BJ (cell line): ENCODE results near the gene ZKSCAN4. TPM values are rescaled to one million over a fixed set of nuclear protein-coding genes. Genes with fewer than 3 reads are reported as not detected.

ENCODE experiments used
- CTCF ChIA-PET: fragments of 350-600 bp; formaldehyde crosslinking; extraction: SDS; loops from one replicate; lab custom pipeline; 2021; ENCODE audit warnings: antibody characterized with exemption, inconsistent platforms; lab: Yijun Ruan, JAX
- POLR2A ChIA-PET: fragments of 300-600 bp; sonication (Branson Sonifier 250); formaldehyde crosslinking; extraction: SDS; loops from one replicate; lab custom pipeline; 2021; ENCODE audit warnings: antibody characterized with exemption; lab: Charles Lee
- DNase-seq: peaks from one replicate; pipeline ENCODE4 v3.0.0-alpha.2; 2011; ENCODE audit warnings: low read depth
- H3K27me3 ChIP-seq: 2 replicates; pipeline ENCODE4 v1.6.0; 2011; ENCODE audit warnings: low read length; ENCODE audit not compliant: control insufficient read depth, insufficient read depth
- H3K36me3 ChIP-seq: 2 replicates; pipeline ENCODE4 v1.5.1; 2011; ENCODE audit warnings: low read length; ENCODE audit not compliant: control insufficient read depth, insufficient read depth
- H3K4me3 ChIP-seq: 2 replicates; pipeline ENCODE4 v1.5.1; 2011; ENCODE audit warnings: low read depth, mild to moderate bottlenecking, control low read depth, low read length
- polyA minus RNA-seq: library from RNA; depleted of rRNA, polyadenylated mRNA; stranded (reverse); fragments of >200 nt; gene quantifications from 2 replicates; pipeline ENCODE4 v1.2.3, GENCODE V29; 2011; rRNA and poly(A)+ RNA removed
- polyA plus RNA-seq: library from polyadenylated mRNA; depleted of rRNA; stranded (reverse); fragments of >200 nt; gene quantifications from 2 replicates; pipeline ENCODE4 v1.2.3, GENCODE V29; 2011; rRNA removed
- TF ChIP-seq, protein P1 (sequence below): IDR thresholded peaks from 2 replicates; pipeline ENCODE4 v1.5.1; 2011; ENCODE audit warnings: low read depth, mild to moderate bottlenecking, control low read depth, inconsistent platforms, low read length, moderate library complexity; ENCODE audit not compliant: insufficient read depth

The ZKSCAN4 gene
- 3.0 and 3.3 TPM in 2 replicates for polyA plus RNA-seq
- 1.8 and 4.1 TPM in 2 replicates for polyA minus RNA-seq

DNA sequence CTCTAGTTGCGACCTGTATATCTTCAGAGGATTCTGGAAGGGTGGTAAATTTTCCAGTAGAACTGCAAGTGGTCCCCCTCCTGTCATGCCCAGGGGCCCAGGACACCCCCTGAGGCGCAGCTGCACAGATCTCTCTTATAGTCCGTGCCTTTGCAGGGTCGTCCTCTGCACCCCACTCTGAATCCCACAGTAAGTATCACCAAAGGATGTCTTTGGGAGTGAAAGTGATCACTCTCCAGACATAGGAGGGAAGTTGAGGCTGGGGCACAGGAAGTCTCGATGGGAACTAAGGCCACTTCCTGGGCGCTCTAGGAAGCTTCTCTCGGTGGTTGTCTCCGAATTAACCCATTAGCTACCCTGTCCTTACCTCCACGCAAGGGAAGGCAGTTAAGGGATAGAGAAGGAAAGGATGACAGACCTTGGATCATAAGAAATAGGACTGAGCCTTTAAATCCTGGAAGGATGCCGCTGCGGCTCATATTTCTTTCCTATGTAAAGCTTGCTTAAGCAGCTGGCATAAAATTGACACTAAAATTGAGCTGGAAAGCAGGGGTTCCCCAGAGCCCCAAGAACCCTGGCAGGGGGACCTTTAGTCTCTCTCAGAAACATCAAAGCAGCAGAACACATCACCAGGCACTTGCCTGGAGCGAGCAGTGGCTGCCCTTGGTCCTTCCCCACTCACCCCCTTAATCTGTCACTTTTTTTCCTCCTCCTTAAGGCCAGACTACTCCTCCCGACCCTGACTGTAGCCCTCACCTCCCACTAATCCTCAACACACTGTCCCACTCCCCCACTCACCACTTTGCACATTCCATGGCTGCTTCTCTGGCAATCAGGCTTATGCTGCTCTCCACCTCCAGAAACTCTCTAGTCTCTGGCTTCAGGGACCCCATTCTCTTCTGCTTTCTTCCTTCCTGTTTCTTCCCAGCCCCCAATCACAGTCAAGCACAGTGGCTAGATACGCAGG lies at the start of gene ZKSCAN4:
TSS of gene ZKSCAN4 (minus strand) at position 261 of the 967 bp plus-strand sequence. CDS start 289 bp downstream, outside the sequence.
- ChIA-PET CTCF (interaction anchor here (0.9 to 1.4 kb wide), 3 partner anchors 13 to 104 kb away, joined by 3 to 4 read pairs (median 3); partner anchors contain the start of gene ZSCAN26), POLR2A (interaction anchor here (1.2 kb wide), 1 partner anchor 15 kb away, joined by 7 read pairs; the partner anchor contains the start of gene ZSCAN26)

DNA sequence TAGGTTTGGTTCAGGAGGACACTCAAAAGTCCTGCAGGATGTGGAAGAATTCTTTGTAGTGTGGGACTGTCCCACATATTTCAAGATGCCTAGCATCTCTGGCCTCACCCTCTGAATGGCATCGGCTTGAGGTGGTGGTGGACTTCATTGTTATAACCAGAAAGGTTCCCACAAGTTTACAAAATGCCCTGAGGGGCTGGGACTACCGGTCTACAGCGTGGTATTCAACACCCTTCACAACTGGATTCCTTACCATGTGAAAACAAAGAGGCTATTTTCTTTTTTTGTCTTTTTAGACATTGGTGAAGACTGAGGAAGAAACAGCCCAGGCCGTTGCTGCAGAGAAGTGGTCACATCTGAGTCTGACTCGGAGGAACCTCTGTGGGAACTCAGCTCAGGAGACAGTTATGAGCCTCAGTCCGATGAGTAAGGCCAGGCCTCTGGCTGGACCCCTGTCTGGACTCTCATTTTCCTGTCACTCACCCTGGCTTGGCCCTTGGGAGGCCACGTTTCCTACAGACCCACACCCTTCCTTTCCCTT lies 44.5 kb upstream of the ZKSCAN4 start:
- H3K36me3 ChIP-seq, result 0 out of 2 replicates have a peak, but pooled peaks cover 1% of the 10 kb centered on the region
- POLR2A ChIA-PET, result no interaction called here

More for the DNA sequence above, at the start of gene ZKSCAN4:
- Histone ChIP-seq H3K36me3 (no peaks in the 10 kb centered on the region), H3K27me3 (no peaks in the 10 kb centered on the region), H3K4me3 (peak within 1 kb of the TSS; percentile 87)
- no peak for DNase-seq
- TF ChIP-seq, protein P1, sequence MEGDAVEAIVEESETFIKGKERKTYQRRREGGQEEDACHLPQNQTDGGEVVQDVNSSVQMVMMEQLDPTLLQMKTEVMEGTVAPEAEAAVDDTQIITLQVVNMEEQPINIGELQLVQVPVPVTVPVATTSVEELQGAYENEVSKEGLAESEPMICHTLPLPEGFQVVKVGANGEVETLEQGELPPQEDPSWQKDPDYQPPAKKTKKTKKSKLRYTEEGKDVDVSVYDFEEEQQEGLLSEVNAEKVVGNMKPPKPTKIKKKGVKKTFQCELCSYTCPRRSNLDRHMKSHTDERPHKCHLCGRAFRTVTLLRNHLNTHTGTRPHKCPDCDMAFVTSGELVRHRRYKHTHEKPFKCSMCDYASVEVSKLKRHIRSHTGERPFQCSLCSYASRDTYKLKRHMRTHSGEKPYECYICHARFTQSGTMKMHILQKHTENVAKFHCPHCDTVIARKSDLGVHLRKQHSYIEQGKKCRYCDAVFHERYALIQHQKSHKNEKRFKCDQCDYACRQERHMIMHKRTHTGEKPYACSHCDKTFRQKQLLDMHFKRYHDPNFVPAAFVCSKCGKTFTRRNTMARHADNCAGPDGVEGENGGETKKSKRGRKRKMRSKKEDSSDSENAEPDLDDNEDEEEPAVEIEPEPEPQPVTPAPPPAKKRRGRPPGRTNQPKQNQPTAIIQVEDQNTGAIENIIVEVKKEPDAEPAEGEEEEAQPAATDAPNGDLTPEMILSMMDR, result no peak

DNA sequence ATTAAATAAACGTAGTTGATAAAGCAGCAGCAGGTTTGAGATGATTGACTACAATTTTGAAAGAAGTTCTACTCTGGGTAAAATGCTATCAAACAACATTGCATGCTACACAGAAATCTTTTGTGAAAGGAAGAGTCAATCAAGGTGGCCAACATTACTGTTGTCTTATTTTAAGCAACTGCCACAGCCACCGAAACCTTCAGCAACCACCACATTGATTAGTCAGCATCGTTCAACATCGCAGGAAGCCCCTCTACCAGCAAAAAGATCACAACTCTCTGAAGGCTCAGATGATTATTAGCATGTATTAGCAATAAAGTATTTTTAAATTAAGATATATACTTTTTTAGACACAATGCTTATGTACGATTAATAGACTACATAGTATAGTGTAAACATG lies 43.3 kb upstream of the ZKSCAN4 start:
- Histone ChIP-seq H3K36me3 (0 out of 2 replicates have a peak, but pooled peaks cover 1% of the 10 kb centered on the region), H3K27me3 (no peaks in the 10 kb centered on the region), H3K4me3 (no peak overlapping the region)
- POLR2A ChIA-PET, result no interaction called here
- CTCF ChIA-PET, result no interaction called here
- TF ChIP-seq, protein P1, result no peak
- no peak for DNase-seq

More for the DNA sequence above, 44.5 kb upstream of the ZKSCAN4 start:
- no peak for DNase-seq
- CTCF ChIA-PET, result no interaction called here
- Histone ChIP-seq H3K4me3 (no peak overlapping the region), H3K27me3 (no peaks in the 10 kb centered on the region)
- TF ChIP-seq, protein P1, result no peak

DNA sequence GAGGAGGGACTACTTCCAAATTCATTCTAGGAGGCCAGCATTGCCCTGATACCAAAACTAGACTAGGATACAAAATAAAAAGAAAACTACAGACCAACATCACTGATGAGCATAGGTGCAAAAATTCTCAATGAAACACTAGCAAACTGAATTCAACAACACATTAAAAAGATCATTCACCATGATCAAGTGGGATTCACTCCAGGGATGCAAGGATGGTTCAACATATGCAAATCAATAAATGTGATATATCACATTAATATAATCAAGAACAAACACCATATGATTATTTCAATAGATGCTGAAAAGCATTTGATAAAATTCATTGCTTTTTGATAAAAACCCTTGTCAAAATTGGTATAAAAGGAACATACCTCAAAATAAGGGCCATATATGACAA lies 39.5 kb upstream of the ZKSCAN4 start:
- ChIA-PET POLR2A (no interaction called here), CTCF (no interaction called here)
- no peak for DNase-seq
- Histone ChIP-seq H3K4me3 (no peak overlapping the region), H3K36me3 (peaks cover 1% of the 10 kb centered on the region; the same call in 1 of the 2 replicates), H3K27me3 (no peaks in the 10 kb centered on the region)
- TF ChIP-seq, protein P1, result no peak

DNA sequence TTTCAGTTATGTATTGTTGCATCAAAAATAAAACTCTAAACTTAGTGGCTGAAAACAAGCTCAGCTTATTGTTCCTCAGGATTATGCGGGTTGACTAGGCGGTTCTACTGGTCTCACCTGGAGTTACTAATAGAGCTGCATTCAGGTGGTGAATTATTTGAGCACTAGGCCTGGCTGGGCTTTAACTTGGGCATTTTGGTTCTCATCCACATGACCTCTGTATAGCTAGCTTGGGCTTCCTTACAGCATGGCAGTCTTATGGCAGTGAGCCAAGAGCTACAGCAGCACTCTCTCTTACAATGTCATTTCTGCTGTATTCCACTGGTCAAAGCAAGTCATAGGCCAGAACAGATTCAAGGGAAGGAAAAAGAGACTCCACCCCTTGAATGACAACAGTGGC lies 30.9 kb upstream of the ZKSCAN4 start:
- ChIA-PET CTCF (no interaction called here), POLR2A (no interaction called here)
- no peaks in the 10 kb centered on the region for H3K27me3 ChIP-seq
- TF ChIP-seq, protein P1, result no peak
- peaks cover 6% of the 10 kb centered on the region for H3K36me3 ChIP-seq
- H3K4me3 ChIP-seq, result no peak overlapping the region
- DNase-seq, result no peak
